Endothelial cell of umbilical vein (primary cell): ENCODE measurements around the gene MYMK. TPM values are rescaled to one million over a fixed set of nuclear protein-coding genes. Genes with fewer than 3 reads are reported as not detected.

Source experiments
- BruUV-seq: library from RNA; stranded (reverse); fragments of 400-500 nt; replicated peaks from 2 replicates; lab custom pipeline; 2021; lab: Mats Ljungman, UMichigan
- CTCF ChIA-PET: fragments of 300-600, 350-600 bp; sonication (Branson Sonifier 250); formaldehyde crosslinking; loops from one replicate; lab custom pipeline; 2021; ENCODE audit warnings: antibody characterized with exemption, inconsistent platforms; lab: Charles Lee
- POLR2A ChIA-PET: fragments of 300-600, 350-600 bp; sonication (Branson Sonifier 250); formaldehyde crosslinking; loops from one replicate; lab custom pipeline; 2021; ENCODE audit warnings: antibody characterized with exemption, inconsistent platforms; lab: Charles Lee
- DNase-seq: peaks from one replicate; pipeline ENCODE4 v3.0.0-alpha.2; 2011; ENCODE audit warnings: low read depth, low spot score
- FAIRE-seq: peaks from 2 replicates; lab custom pipeline; 2011; peaks lifted over from hg19 to GRCh38; lab: Jason Lieb, UNC
- H2AFZ ChIP-seq: 2 replicates; pipeline ENCODE4 v1.6.0; 2012; ENCODE audit warnings: low read depth, low read length, control low read depth, inconsistent platforms
- H3K27ac ChIP-seq: 2 replicates; pipeline ENCODE4 v1.5.1; 2011; ENCODE audit warnings: low read depth, mild to moderate bottlenecking, control low read depth, low read length, moderate library complexity; ENCODE audit not compliant: insufficient read depth
- H3K27me3 ChIP-seq, 2 experiments: 2 replicates each; pipeline versions ENCODE4 v1.6.0 to v1.6.1; 2011; ENCODE audit warnings: low read length in 2 of 2, mixed read lengths in 1 of 2; ENCODE audit not compliant: control insufficient read depth in 2 of 2, insufficient read depth in 2 of 2
- H3K36me3 ChIP-seq, 2 experiments: 2 replicates in 1 of 2; 3 replicates in 1 of 2; pipeline ENCODE4 v1.5.1; 2011; ENCODE audit warnings: low read length in 2 of 2, mild to moderate bottlenecking in 1 of 2, moderate library complexity in 1 of 2; ENCODE audit not compliant: control insufficient read depth in 2 of 2, insufficient read depth in 2 of 2; ENCODE audit errors: extremely low read depth in 1 of 2
- H3K4me1 ChIP-seq: 3 replicates; pipeline ENCODE4 v1.5.1; 2011; ENCODE audit warnings: mild to moderate bottlenecking, low read length; ENCODE audit not compliant: control insufficient read depth, insufficient read depth; ENCODE audit errors: extremely low read depth
- H3K4me2 ChIP-seq: 2 replicates; pipeline ENCODE4 v1.6.1; 2011; ENCODE audit warnings: low read length, control low read depth, mixed read lengths; ENCODE audit not compliant: insufficient read depth
- H3K4me3 ChIP-seq, 3 experiments: fragments of 200-600 bp in 1 of 3; sonication (generic), shearing (Covaris generic) in 1 of 3; replicated peaks in 1 of 3; 2 replicates each; pipeline ENCODE4 v1.5.1; 2011 to 2016; ENCODE audit warnings: control low read depth in 3 of 3, low read length in 3 of 3, mild to moderate bottlenecking in 2 of 3, inconsistent platforms in 1 of 3, low read depth in 1 of 3, moderate library complexity in 1 of 3; ENCODE audit not compliant: insufficient read depth in 1 of 3
- H3K79me2 ChIP-seq: 2 replicates; pipeline ENCODE4 v1.6.0; 2012; ENCODE audit warnings: low read length, inconsistent platforms; ENCODE audit not compliant: control insufficient read depth, insufficient read depth
- H3K9ac ChIP-seq: replicated peaks from 2 replicates; pipeline ENCODE3; 2011; ENCODE audit warnings: low read length, control low read depth; ENCODE audit not compliant: insufficient read depth; ENCODE audit errors: extremely low read depth
- H3K9me1 ChIP-seq: replicated peaks from 3 replicates; pipeline ENCODE4 v1.6.0; 2011; ENCODE audit warnings: mild to moderate bottlenecking, low read length; ENCODE audit not compliant: control insufficient read depth, insufficient read depth; ENCODE audit errors: extremely low read depth
- H3K9me3 ChIP-seq: replicated peaks from 2 replicates; pipeline ENCODE4 v1.5.1; 2012; ENCODE audit warnings: low read length, inconsistent platforms; ENCODE audit not compliant: control insufficient read depth, insufficient read depth
- H4K20me1 ChIP-seq: replicated peaks from 2 replicates; pipeline ENCODE3; 2011; ENCODE audit warnings: mild to moderate bottlenecking, low read length; ENCODE audit not compliant: control insufficient read depth, insufficient read depth; ENCODE audit errors: extremely low read depth
- EZH2 ChIP-seq: IDR thresholded peaks from 2 replicates; pipeline ENCODE4 v1.6.1; 2012; ENCODE audit warnings: borderline replicate concordance, low read depth, mild to moderate bottlenecking, moderate library complexity, low read length, inconsistent platforms; ENCODE audit not compliant: severe bottlenecking
- GATA2 ChIP-seq: IDR thresholded peaks from 2 replicates; pipeline ENCODE4 v1.7.0; 2011; ENCODE audit warnings: low read depth, mild to moderate bottlenecking, moderate library complexity, mixed read lengths, low read length; ENCODE audit not compliant: insufficient read length, insufficient read depth
- JUN ChIP-seq: IDR thresholded peaks from 2 replicates; pipeline ENCODE4 v1.6.1; 2011; ENCODE audit warnings: borderline replicate concordance, low read depth; ENCODE audit not compliant: insufficient read length, insufficient read depth
- MAX ChIP-seq: IDR thresholded peaks from 2 replicates; pipeline ENCODE4 v1.6.1; 2011; ENCODE audit not compliant: insufficient read depth, insufficient read length
- MYC ChIP-seq: IDR thresholded peaks from one replicate; pipeline ENCODE4 v1.6.1; 2011; ENCODE audit warnings: mild to moderate bottlenecking, low read depth, low read length
- POLR2A ChIP-seq: IDR thresholded peaks from 2 replicates; pipeline ENCODE4 v1.6.1; 2012; ENCODE audit warnings: low read depth, mild to moderate bottlenecking, control low read depth, low read length
- POLR2AphosphoS5 ChIP-seq: IDR thresholded peaks from 2 replicates; pipeline ENCODE4 v1.6.1; 2012; ENCODE audit warnings: low read depth, mild to moderate bottlenecking, control low read depth, low read length, moderate library complexity; ENCODE audit not compliant: insufficient read depth
- dilution Hi-C: fragments of 300-500 bp; cut with MboI; formaldehyde crosslinking; loops from one replicate; pipeline ENCODE4 v1.15.0; 2019; ENCODE audit warnings: low sequenced_read_pairs; ENCODE audit not compliant: extremely low pct_ligation_motif_present
- intact Hi-C: fragments of 100-400 bp; cut with micrococcal nuclease; formaldehyde crosslinking; loops from one replicate; pipeline ENCODE4 v1.10.0; 2022
- polyA plus RNA-seq, 4 experiments: library from polyadenylated mRNA; depleted of rRNA in 3 of 4; stranded (reverse) in 3 of 4; unstranded in 1 of 4; fragments of >200 nt; gene quantifications; 2 replicates each; pipeline versions ENCODE4 v1.2.1 to v1.2.3, GENCODE V29; 2011 to 2012; ENCODE audit warnings: missing spikeins in 1 of 4
- total RNA-seq: library from RNA; stranded (reverse); gene quantifications from 2 replicates; pipeline ENCODE4 v1.2.3, GENCODE V29; 2021
- TF ChIP-seq, protein P1 (sequence below), 2 donors: IDR thresholded peaks; 1 replicate in 1 of 2; 2 replicates in 1 of 2; pipeline ENCODE4 v1.5.1; 2011; ENCODE audit warnings: low read length in 2 of 2, mild to moderate bottlenecking in 2 of 2, moderate library complexity in 2 of 2, control low read depth in 1 of 2, inconsistent platforms in 1 of 2, low read depth in 1 of 2; ENCODE audit not compliant: insufficient read depth in 1 of 2; ENCODE audit errors: extremely low read depth in 1 of 2

Gene MYMK
- total and polyA plus RNA-seq, 2 donors (not counting 3 experiments of a cell fraction or from before 2014, with no cell fraction given) = not detected

DNA sequence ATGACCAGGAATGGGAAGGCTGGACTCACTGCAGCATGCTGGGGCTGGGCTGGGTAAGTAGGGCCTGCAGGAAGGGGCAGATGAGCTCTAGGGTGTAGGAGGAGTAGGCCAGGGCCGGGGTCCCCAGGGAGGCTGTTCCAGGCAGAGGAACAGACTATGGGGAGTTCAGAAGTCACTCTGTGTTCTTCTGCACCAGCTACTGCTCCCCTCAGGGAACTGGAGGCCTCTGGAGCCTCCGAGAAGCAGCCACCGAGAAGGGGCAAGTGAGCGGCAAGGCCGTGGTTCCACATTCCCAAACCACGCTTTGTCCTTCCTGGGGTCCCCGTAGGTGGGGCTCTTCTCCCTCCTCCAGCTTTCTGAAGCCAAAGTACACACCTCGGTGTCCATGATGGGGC lies 37.4 kb downstream of the MYMK start:
- POLR2A ChIA-PET = no interaction called here
- CTCF ChIA-PET = interaction anchor here (0.7 to 7.3 kb wide), 11 partner anchors 9 to 509 kb away, joined by 3 to 142 read pairs (median 6); partner anchors contain the start of genes GFI1B, SLC2A6, SURF1 and SURF2

More for the DNA sequence above, 37.4 kb downstream of the MYMK start:
- H3K4me1 ChIP-seq = no peaks in the 10 kb centered on the region
- no peaks in the 10 kb centered on the region for H3K36me3 ChIP-seq
- no peak overlapping the region for H3K4me3 ChIP-seq
- intact Hi-C loops = loop anchor here (2.0 kb wide), 2 partner anchors 91 to 249 kb away; no protein-coding TSS in a partner anchor
- H3K9me1 ChIP-seq = no peaks in the 10 kb centered on the region
- no TSS peak for BruUV-seq
- dilution Hi-C loops = no loop called here
- DNase-seq = no peak
- FAIRE-seq = no peak
- H2AFZ ChIP-seq = peak overlapping the region; percentile 80
- H3K9ac ChIP-seq = no peak overlapping the region
- H4K20me1 ChIP-seq = no peaks in the 10 kb centered on the region
- H3K27me3 ChIP-seq = no peaks in the 10 kb centered on the region
- no peaks in the 10 kb centered on the region for H3K9me3 ChIP-seq
- H3K79me2 ChIP-seq = no peaks in the 10 kb centered on the region
- no peak for TF ChIP-seq GATA2
- TF ChIP-seq MYC = no peak
- TF ChIP-seq, protein P1, sequence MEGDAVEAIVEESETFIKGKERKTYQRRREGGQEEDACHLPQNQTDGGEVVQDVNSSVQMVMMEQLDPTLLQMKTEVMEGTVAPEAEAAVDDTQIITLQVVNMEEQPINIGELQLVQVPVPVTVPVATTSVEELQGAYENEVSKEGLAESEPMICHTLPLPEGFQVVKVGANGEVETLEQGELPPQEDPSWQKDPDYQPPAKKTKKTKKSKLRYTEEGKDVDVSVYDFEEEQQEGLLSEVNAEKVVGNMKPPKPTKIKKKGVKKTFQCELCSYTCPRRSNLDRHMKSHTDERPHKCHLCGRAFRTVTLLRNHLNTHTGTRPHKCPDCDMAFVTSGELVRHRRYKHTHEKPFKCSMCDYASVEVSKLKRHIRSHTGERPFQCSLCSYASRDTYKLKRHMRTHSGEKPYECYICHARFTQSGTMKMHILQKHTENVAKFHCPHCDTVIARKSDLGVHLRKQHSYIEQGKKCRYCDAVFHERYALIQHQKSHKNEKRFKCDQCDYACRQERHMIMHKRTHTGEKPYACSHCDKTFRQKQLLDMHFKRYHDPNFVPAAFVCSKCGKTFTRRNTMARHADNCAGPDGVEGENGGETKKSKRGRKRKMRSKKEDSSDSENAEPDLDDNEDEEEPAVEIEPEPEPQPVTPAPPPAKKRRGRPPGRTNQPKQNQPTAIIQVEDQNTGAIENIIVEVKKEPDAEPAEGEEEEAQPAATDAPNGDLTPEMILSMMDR (IDR thresholded peaks at IDR 0.05; ENCODE audit: extremely low read depth in 1 of 2, insufficient read depth in 1 of 2, low read depth in 1 of 2, low read length in 2 of 2) = no peak
- no peak for TF ChIP-seq POLR2A
- no peak for TF ChIP-seq JUN
- TF ChIP-seq MAX = no peak
- TF ChIP-seq POLR2AphosphoS5 = no peak
- TF ChIP-seq EZH2 = no peak
- H3K4me2 ChIP-seq = no peak overlapping the region
- no peak overlapping the region for H3K27ac ChIP-seq
